ENCODE measurements around the gene FAN1.

The FAN1 gene

GRCh38 chr15:30956216-30957124, 52.8 kb downstream of the FAN1 start:
- DNase-seq (ENCODE audit: low read depth in 2 of 2), result no peak

GRCh38 chr15:30958219-30958618, 54.5 kb downstream of the FAN1 start:
- DNase-seq (ENCODE audit: low read depth in 2 of 2), result no peak

- DNase-seq (ENCODE audit: low read depth in 2 of 2), result no peak
These were observed 58.4 kb downstream of the FAN1 start for GRCh38 chr15:30962079-30962478.

- no peak for DNase-seq (ENCODE audit: low read depth in 2 of 2)
These were observed 58.9 kb downstream of the FAN1 start for GRCh38 chr15:30962659-30963058.

- DNase-seq (ENCODE audit: low read depth in 2 of 2), result no peak
These were observed 60.0 kb downstream of the FAN1 start for GRCh38 chr15:30963681-30964080.

- no peak for DNase-seq (ENCODE audit: low read depth in 2 of 2)
These were observed 66.0 kb downstream of the FAN1 start for GRCh38 chr15:30969724-30970123.

GRCh38 chr15:30973379-30973778, 69.7 kb downstream of the FAN1 start:
- no peak for DNase-seq (ENCODE audit: low read depth in 2 of 2)

GRCh38 chr15:30974112-30974511, 70.4 kb downstream of the FAN1 start:
- DNase-seq (ENCODE audit: low read depth in 2 of 2), result no peak

- no peak for DNase-seq (ENCODE audit: low read depth in 2 of 2)
These were observed 74.6 kb downstream of the FAN1 start for GRCh38 chr15:30978328-30978727.

- DNase-seq (ENCODE audit: low read depth in 2 of 2), result no peak
These were observed 75.7 kb downstream of the FAN1 start for GRCh38 chr15:30979457-30979856.

GRCh38 chr15:30984118-30984517, 80.4 kb downstream of the FAN1 start:
- DNase-seq (ENCODE audit: low read depth in 2 of 2), result no peak

- no peak for DNase-seq (ENCODE audit: low read depth in 2 of 2)
These were observed 80.8 kb downstream of the FAN1 start for GRCh38 chr15:30984542-30984941.

GRCh38 chr15:30985081-30985531, 81.4 kb downstream of the FAN1 start:
- DNase-seq (ENCODE audit: low read depth in 2 of 2), result no peak

GRCh38 chr15:30990036-30990435, 86.3 kb downstream of the FAN1 start:
- DNase-seq (ENCODE audit: low read depth in 2 of 2), result no peak

- DNase-seq (ENCODE audit: low read depth in 2 of 2), result no peak
These were observed 86.9 kb downstream of the FAN1 start for GRCh38 chr15:30990446-30991254.

GRCh38 chr15:30991255-30992235, 87.8 kb downstream of the FAN1 start, which contains the start of gene MTMR10:
Gene MTMR10 (minus strand): TSS chr15:30991628. CDS start chr15:30991506, 122 bp downstream.
- DNase-seq (ENCODE audit: low read depth in 2 of 2), result peak; percentile 50 to 52

GRCh38 chr15:30992249-30992864, 88.6 kb downstream of the FAN1 start:
- no peak for DNase-seq (ENCODE audit: low read depth in 2 of 2)
